H1 (cell line): ENCODE results near the gene ANKRD53. TPM values are rescaled to one million over a fixed set of nuclear protein-coding genes. Genes with fewer than 3 reads are reported as not detected.

Experiments used
- HDAC6 ChIP-seq: IDR thresholded peaks from one replicate; pipeline ENCODE4 v1.7.1; 2012; ENCODE audit warnings: low read depth, mild to moderate bottlenecking, inconsistent platforms, low read length, moderate library complexity
- KDM1A ChIP-seq: fragments of 200-600, 300-600 bp; sonication (generic); IDR thresholded peaks from 2 replicates; pipeline ENCODE4 v1.7.1; 2016; ENCODE audit warnings: mild to moderate bottlenecking, low read length, borderline replicate concordance
- NRF1 ChIP-seq: IDR thresholded peaks from 2 replicates; pipeline ENCODE4 v1.6.1; 2011; ENCODE audit warnings: mild to moderate bottlenecking, low read depth, low read length, improper control_type of control experiment
- SIRT6 ChIP-seq: IDR thresholded peaks from one replicate; pipeline ENCODE4 v1.7.1; 2012; ENCODE audit warnings: low read length, inconsistent platforms
- SP2 ChIP-seq: IDR thresholded peaks from 2 replicates; pipeline ENCODE4 v1.6.1; 2012; ENCODE audit warnings: mild to moderate bottlenecking, low read length, inconsistent platforms
- TAF1 ChIP-seq: IDR thresholded peaks from 2 replicates; pipeline ENCODE4 v1.6.1; 2011; ENCODE audit warnings: mild to moderate bottlenecking, low read depth, low read length
- polyA plus RNA-seq, 7 experiments: library from polyadenylated mRNA; depleted of rRNA in 3 of 7; stranded (reverse) in 5 of 7; unstranded in 2 of 7; fragments of >200 nt in 5 of 7; fragments of 200-250 nt in 2 of 7; gene quantifications; 1 replicate in 5 of 7; 2 replicates in 1 of 7; 4 replicates in 1 of 7; pipeline versions ENCODE4 v1.2.1 to v1.2.3, GENCODE V29; 2011 to 2013; ENCODE audit warnings: missing spikeins in 2 of 7, mixed read lengths in 2 of 7
- total RNA-seq: library from RNA; stranded (reverse); fragmentation: NEBNext Ultra II Directional; extraction: Animal tissue kit (Norgen Biotek cat#: 25700); gene quantifications from 2 replicates; pipeline ENCODE4 v1.2.1, GENCODE V29; 2021

The ANKRD53 gene
- total and polyA plus RNA-seq, 2 of the 8 experiments (the other 6 are each of a cell fraction or from before 2014, with no cell fraction given): 0.39 to 0.70 TPM

- TF ChIP-seq KDM1A (no peak), TAF1 (no peak), HDAC6 (no peak), SIRT6 (no peak), NRF1 (no peak), SP2 (no peak)
These were observed 27.1 kb downstream of the ANKRD53 start (continued) for GRCh38 chr2:71005271-71006202.
